Measurements from ENCODE around the gene GPR146.

- no peak for TF ChIP-seq POLR2A (IDR thresholded peaks at IDR 0.05)
- TF ChIP-seq, protein P1, sequence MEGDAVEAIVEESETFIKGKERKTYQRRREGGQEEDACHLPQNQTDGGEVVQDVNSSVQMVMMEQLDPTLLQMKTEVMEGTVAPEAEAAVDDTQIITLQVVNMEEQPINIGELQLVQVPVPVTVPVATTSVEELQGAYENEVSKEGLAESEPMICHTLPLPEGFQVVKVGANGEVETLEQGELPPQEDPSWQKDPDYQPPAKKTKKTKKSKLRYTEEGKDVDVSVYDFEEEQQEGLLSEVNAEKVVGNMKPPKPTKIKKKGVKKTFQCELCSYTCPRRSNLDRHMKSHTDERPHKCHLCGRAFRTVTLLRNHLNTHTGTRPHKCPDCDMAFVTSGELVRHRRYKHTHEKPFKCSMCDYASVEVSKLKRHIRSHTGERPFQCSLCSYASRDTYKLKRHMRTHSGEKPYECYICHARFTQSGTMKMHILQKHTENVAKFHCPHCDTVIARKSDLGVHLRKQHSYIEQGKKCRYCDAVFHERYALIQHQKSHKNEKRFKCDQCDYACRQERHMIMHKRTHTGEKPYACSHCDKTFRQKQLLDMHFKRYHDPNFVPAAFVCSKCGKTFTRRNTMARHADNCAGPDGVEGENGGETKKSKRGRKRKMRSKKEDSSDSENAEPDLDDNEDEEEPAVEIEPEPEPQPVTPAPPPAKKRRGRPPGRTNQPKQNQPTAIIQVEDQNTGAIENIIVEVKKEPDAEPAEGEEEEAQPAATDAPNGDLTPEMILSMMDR (IDR thresholded peaks at IDR 0.05): no peak
- no peak for TF ChIP-seq EP300 (IDR thresholded peaks at IDR 0.05)
- no peak for TF ChIP-seq POLR2AphosphoS5 (IDR thresholded peaks at IDR 0.05)
Measured at GRCh38 chr7:1085910-1086421, 41.6 kb downstream of the GPR146 start.
